ENCODE data around the gene HLA-DMA.

The HLA-DMA gene

DNA sequence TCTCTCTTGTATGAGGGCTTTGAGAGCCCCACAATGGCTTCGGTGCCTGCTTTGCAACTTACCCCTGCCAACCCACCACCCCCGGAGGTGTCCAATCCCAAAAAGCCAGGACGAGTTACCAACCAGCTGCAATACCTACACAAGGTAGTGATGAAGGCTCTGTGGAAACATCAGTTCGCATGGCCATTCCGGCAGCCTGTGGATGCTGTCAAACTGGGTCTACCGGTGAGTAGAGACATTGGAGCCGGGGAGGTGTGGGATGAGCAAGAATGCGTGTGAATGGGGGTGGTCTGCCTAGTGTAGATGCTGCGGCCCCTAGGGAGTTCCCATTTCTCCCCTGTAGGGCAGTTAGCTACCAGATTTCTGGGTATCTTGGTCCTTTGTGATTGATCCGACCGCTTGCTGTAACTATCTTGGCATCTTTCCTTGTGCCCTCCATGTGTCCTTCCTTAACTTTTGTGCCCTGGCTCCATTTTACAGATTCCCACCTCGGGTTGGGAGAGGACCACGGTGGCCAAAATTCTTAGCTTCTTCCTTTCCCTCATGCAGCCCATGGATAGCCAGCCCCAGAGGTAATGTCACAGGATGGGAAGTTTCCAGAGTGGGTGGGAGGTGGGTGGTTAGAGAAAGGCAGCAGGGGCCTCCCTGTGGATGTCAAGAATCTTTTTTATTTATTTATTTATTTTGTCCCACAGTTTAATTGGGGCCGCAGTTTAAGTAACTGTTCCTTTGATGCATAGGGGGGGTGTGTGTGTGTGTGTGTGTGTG, 21.8 kb upstream of the HLA-DMA start:
- no peak for DNase-seq (ENCODE audit: low read depth)

DNA sequence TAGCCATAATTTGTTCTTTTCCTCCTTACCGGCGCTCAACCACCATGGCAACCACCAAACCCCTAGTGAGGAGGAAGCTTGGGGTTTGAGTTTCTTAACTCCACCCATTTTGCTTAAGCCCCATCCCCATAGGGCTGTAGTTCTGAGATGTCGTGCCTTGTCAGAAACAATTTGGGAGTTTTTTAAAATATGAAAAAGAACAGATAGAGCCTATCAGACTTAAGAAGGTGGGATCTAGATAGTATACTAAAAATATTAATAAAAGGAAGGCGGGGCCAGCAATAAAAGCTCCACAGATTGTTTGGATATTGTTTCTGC, 21.1 kb upstream of the HLA-DMA start:
- DNase-seq (ENCODE audit: low read depth), result peak; percentile 37

- no peak for DNase-seq (ENCODE audit: low read depth)
Observed at GRCh38 chr6:32973144-32974015, 20.5 kb upstream of the HLA-DMA start.

DNA sequence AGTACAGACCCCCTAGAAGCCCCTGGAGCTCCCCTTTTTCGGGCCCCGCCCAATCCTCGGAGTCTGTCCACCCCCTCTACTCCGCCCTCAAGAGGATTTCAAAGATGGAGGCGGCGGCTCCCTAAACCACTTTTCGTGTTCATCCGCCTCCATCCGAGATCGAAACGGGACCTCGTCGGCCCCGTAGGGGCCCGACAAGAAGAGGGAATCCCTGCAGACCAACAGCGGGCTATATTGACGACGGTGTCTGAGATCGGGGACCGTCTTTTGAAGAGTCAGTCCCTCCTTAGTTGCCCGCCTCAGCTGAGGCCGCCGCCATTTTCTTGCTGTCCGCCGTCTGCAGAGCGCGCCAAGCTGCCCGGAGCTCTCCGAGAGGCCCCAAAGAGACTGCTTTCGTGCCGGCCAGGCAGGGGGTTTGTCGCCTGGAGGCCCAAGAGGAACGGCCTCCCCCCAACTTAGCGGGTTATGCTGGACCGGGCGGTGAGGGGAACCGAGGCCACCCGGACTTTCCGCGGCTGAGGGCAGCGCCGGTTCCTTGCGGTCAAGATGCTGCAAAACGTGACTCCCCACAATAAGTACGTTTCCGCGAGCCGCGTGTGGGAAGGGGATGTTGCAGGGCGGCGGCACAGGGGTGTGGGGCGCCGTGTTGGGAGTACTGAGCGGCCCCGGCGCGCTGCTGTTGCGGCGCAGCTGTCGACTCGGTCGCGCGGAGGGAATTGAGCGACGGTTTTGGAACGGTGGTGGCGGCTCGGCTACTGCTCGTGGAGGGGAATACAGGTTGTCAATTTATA, 19.7 kb upstream of the HLA-DMA start:
- no peak for DNase-seq (ENCODE audit: low read depth)

DNA sequence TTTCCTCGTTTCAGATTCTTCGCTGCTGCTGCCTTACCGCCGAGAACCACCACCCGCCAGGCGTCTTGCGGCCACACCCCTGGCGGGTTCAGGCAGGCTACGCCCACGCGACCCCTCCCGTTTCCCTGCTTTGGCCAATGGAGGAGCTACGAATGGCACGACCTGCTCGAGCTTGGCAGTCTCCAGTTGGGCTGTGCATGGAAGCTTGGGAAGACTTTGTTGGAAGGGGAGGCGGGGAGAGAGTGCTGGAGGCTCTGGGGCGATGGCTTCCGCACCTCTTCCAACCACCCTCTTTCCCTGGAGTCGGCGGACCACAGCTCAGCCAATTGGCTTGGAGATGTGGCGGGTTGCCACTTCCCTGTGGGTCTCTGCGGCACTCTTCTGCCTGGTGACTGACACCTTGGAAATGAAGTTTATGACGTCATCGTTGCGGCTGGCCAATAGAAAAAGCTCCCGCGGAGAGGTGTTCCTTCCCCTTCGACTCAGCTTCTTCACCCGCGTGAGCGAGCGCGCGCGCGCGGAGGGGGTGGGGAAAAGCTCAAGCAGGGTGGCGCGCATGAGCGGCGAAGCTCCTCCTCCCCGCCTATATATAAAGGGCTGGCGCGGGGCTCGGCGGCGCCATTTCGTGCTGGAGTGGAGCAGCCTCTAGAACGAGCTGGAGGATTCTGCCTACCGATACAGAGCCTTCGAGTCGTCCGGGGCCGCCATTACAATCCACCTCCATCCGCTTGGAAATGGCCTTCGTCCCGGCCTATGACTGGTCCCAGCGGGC, 18.9 kb upstream of the HLA-DMA start:
- DNase-seq (ENCODE audit: low read depth), result peak; percentile 100

GRCh38 chr6:32971242-32971580, 18.3 kb upstream of the HLA-DMA start:
- no peak for DNase-seq (ENCODE audit: low read depth)

DNA sequence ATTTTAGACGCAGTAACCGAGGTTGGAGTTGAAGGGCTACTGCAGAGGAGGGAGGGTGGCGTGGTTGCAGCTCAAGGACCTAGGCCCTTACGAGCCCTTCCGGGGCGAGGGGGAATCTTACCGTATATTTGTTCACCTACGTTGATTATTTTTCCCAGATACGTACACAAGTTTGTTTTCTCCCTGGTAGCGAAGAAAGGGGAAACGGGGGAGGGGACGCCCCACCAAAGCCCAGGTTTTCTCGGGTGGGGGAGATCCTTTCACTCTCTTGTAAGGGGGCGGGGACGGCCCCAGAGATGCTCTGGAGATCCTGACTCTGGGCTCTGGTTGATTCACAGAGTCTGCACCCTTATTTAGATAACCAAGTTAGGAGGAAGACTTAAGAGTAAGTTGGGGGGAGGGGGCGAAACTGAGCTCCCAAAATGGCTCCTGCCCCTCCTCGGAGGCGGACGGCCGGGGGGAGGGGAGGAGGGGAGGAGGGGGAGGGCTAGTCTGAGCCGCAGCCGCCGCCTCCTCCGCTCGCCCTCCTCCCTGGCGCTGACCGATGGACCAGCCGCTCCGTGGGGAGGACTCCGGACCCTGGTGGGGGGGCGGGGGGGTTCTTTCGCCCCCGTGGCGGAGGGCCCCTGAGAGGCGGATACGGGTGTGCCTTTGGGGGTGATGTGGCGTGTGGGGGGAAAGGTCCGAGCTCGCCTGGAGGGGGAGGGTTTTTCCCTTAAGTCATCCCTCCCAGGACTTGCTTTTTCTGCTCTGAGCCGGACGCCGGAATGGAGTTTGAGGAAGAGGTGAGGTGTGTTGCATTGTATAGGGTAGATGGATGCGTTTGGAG, 17.7 kb upstream of the HLA-DMA start:
- peak; percentile 83 for DNase-seq (ENCODE audit: low read depth)

- peak; percentile 97 for DNase-seq (ENCODE audit: low read depth)
Observed at GRCh38 chr6:32969685-32970412, 17.0 kb upstream of the HLA-DMA start.

DNA sequence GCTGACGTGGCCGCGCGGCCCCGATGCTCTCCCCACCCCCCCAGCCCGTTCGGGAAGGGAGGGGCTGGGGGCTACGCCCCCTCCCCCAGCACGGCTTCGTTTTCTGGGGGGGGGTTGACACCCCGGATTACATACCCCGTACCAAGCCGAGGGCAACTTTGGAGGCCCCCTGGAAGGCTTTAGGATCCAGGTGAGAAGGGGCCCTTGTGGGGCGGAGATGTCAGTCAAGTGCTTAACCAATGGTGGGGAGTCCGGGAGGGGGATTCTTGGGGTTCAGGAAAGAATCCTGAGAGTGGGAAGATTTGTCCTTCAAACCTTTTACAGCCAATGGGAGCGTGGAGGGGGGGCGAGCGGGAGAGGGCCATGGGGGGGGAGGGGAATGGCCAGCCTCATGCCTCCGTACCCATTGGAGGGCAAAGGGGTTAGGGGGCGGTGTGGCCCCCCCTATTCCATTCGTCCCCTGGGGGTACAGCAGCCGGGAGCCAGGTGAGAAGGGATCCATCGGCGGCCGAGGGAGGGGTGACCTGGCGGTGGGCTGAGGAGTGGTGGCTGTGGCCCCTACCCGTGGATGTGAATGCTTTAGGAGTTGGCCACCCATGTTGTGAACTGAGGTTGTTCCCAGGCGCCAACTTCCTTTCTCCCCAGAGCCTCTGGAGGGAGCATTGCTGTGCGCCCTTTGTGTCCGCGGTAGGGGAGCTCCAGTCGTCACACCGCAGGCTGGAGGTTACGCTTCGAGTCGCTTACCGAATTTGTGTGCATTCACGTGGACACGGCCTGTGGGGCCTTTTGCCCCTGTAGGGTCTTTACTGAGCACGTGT, 16.2 kb upstream of the HLA-DMA start:
- DNase-seq (ENCODE audit: low read depth), result peak; percentile 56

- peak; percentile 94 for DNase-seq (ENCODE audit: low read depth)
Observed at GRCh38 chr6:32968093-32968866, 15.4 kb upstream of the HLA-DMA start, which contains the start of gene BRD2. Gene BRD2, plus strand, starts transcription at chr6:32968594. Its CDS starts 4,305 bp downstream, at chr6:32972899.

DNA sequence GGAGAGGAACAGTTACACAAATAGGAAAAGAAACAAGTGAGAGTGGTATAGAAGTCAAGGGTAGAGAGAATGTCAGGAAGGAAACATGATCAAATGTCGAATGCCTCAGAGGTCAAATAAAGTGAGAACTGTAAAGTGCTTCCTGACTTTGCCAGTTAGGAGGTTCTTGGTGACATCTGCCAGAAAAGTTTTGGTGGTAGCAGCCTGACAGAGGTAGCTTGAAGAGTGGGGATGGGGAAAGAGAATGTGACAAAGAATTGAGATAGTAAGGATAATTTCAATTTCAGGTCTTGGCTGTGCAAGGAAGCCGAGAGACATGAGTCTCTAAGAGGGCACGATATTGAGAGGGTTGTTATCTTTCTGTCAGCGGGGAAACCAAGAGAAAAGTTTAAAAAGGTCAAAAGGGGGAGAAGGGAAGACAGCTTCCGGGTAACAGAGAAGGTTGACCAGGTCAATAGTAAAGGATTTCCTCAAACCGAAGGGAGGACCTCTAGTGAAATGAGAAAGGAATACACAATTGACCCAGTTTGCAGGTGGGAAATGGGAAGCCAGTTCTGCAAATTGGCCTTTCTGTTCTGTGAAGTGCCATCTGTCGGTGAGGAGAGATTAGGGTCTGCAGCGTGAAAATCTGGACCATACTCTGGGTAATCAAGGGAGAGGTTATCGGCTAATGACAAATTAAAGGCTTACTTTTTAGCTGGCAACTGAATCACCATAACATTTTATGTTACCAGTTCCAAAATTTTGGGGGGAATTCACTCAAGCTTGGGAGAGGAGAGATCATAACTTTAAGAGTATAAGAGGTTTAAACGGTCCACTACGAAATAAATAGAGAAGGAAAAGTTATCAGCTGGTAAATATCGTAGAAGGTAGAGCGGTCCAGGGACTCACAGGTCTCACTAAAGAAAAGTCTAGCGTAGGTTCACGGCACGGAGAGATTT, 14.5 kb upstream of the HLA-DMA start:
- peak; percentile 52 for DNase-seq (ENCODE audit: low read depth)

- DNase-seq (ENCODE audit: low read depth), result no peak
Observed at GRCh38 chr6:32964776-32965175, 11.9 kb upstream of the HLA-DMA start.

DNA sequence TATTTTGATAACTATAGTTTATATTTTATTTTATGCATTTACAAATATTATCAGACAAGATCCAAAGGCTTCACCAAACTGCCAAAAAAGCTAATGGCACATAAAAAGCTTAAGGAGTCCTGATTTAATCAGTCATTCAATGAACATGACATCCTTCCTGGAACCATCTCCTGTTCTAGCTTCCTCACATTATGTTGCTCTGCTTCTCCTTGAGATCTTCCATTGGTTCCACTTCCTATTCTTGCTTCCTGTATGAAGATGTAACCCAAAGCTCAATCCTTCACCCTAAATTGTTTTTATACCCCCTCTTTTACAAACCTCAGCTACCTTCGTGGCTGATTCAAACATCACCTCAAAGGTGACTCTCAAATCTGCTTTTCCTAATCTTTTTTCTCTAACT, 11.0 kb upstream of the HLA-DMA start:
- DNase-seq (ENCODE audit: low read depth), result no peak

DNA sequence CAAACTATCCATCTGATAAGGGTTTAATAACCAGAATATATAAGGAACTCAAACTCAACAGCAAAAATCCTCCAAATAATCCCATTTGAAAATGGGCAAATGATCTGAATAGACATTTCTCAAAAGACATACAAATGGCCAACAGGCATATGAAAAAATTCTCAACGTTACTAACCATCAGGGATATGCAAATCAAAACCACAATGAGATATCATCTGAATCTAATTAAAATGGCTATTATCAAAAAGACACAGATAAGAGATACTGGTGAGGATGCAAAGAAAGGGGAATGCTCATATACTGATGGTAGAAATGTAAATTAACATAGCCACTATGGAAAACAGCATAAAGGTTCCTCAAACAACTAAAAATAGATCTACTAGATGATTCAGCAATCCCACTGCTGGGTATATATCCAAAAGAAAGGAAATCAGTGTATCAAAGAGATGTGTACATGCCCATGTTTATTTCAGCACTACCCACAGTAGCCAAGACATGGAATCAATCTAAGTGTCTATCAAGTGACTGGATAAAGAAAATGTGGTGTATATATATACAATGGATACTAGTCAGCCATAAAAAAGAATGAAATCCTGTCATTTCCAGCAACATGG, 9.4 kb upstream of the HLA-DMA start:
- DNase-seq (ENCODE audit: low read depth), result no peak

GRCh38 chr6:32960563-32960962, 7.7 kb upstream of the HLA-DMA start:
- no peak for DNase-seq (ENCODE audit: low read depth)

- DNase-seq (ENCODE audit: low read depth), result no peak
Observed at GRCh38 chr6:32956176-32956575, 3.3 kb upstream of the HLA-DMA start.
